SK-N-SH (cell line): ENCODE measurements around the gene POLR1H. TPM values are rescaled to one million over a fixed set of nuclear protein-coding genes. Genes with fewer than 3 reads are reported as not detected.
"Not testable (repeated sequence)": the region's sequence is repeated elsewhere in the genome, so short reads cannot be mapped to it uniquely, and the experiment has no call there.

Source experiments
- CTCF ChIA-PET: fragments of 300-600, 350-600 bp; formaldehyde crosslinking; extraction: SDS; loops from one replicate; lab custom pipeline; 2021; lab: Yijun Ruan, JAX
- POLR2A ChIA-PET: fragments of 350-600 bp; sonication (Branson Sonifier 250); formaldehyde crosslinking; extraction: SDS; loops from one replicate; lab custom pipeline; 2020; ENCODE audit warnings: antibody characterized with exemption, inconsistent platforms; lab: Yijun Ruan, JAX
- DNase-seq: peaks from one replicate; pipeline ENCODE4 v3.0.0; 2012
- H2AFZ ChIP-seq: fragments of 200-600 bp; sonication (generic); 2 replicates; pipeline ENCODE4 v1.8.1; 2016; ENCODE audit warnings: antibody characterized with exemption, mild to moderate bottlenecking, low read depth
- H3F3A ChIP-seq: fragments of 200-600 bp; sonication (generic); replicated peaks from 2 replicates; pipeline ENCODE3; 2016; ENCODE audit warnings: antibody characterized with exemption, mild to moderate bottlenecking; ENCODE audit not compliant: insufficient read depth
- H3K27ac ChIP-seq, 2 experiments: fragments of 200-500 bp in 1 of 2; fragments of 200-600 bp in 1 of 2; sonication (Bioruptor generic) in 1 of 2; sonication (generic), shearing (Covaris generic) in 1 of 2; 2 replicates each; pipeline versions ENCODE4 v1.5.1 to v1.6.1; 2014 to 2016; ENCODE audit warnings: low read depth in 2 of 2, inconsistent platforms in 1 of 2, low read length in 1 of 2, mild to moderate bottlenecking in 1 of 2, mixed read lengths in 1 of 2
- H3K27me3 ChIP-seq: fragments of 200-600 bp; sonication (generic), shearing (Covaris generic); 2 replicates; pipeline ENCODE4 v1.6.1; 2016; ENCODE audit warnings: mixed run types; ENCODE audit not compliant: insufficient read depth
- H3K36me3 ChIP-seq, 2 experiments: fragments of 200-500 bp in 1 of 2; fragments of 200-600 bp in 1 of 2; sonication (Bioruptor generic) in 1 of 2; sonication (generic) in 1 of 2; replicated peaks in 1 of 2; 2 replicates each; pipeline versions ENCODE3 to v1.5.1; 2014 to 2016; ENCODE audit warnings: low read length in 1 of 2, mild to moderate bottlenecking in 1 of 2; ENCODE audit not compliant: insufficient read depth in 2 of 2, control insufficient read depth in 1 of 2
- H3K4me1 ChIP-seq, 2 experiments: fragments of 200-500 bp in 1 of 2; fragments of 200-600 bp in 1 of 2; sonication (Bioruptor generic) in 1 of 2; sonication (generic), shearing (Covaris generic) in 1 of 2; 2 replicates each; pipeline versions ENCODE4 v1.5.1 to v1.6.1; 2014 to 2016; ENCODE audit warnings: low read depth in 1 of 2, low read length in 1 of 2, mixed run types in 1 of 2; ENCODE audit not compliant: insufficient read depth in 2 of 2, control insufficient read depth in 1 of 2
- H3K4me2 ChIP-seq: fragments of 200-600 bp; sonication (generic), shearing (Covaris generic); 2 replicates; pipeline ENCODE4 v1.6.1; 2017; ENCODE audit warnings: mixed run types
- H3K4me3 ChIP-seq, 2 experiments: fragments of 200-500 bp in 1 of 2; fragments of 200-600 bp in 1 of 2; sonication (Bioruptor generic) in 1 of 2; sonication (generic), shearing (Covaris generic) in 1 of 2; 2 replicates each; pipeline versions ENCODE4 v1.5.1 to v1.8.1; 2014 to 2016; ENCODE audit warnings: low read depth in 2 of 2, inconsistent platforms in 1 of 2, low read length in 1 of 2, mild to moderate bottlenecking in 1 of 2, mixed read lengths in 1 of 2, moderate library complexity in 1 of 2
- H3K79me2 ChIP-seq: fragments of 200-600 bp; sonication (generic); 2 replicates; pipeline ENCODE4 v1.8.1; 2017; ENCODE audit warnings: mild to moderate bottlenecking; ENCODE audit not compliant: insufficient read depth
- H3K9ac ChIP-seq: fragments of 200-600 bp; sonication (generic); 2 replicates; pipeline ENCODE4 v1.6.1; 2017; ENCODE audit warnings: mixed run types
- H3K9me2 ChIP-seq: fragments of 200-600 bp; sonication (generic); 2 replicates; pipeline ENCODE4 v1.6.1; 2017; ENCODE audit warnings: mixed run types
- H3K9me3 ChIP-seq: fragments of 200-600 bp; sonication (generic); 2 replicates; pipeline ENCODE4 v1.6.1; 2017; ENCODE audit warnings: mixed run types, mild to moderate bottlenecking, moderate library complexity
- H4K20me1 ChIP-seq: fragments of 200-600 bp; sonication (generic); 2 replicates; pipeline ENCODE4 v1.6.1; 2017; ENCODE audit warnings: mild to moderate bottlenecking, mixed run types; ENCODE audit not compliant: insufficient read depth
- EZH2phosphoT487 ChIP-seq: fragments of 200-600 bp; sonication (generic); IDR thresholded peaks from 2 replicates; pipeline ENCODE4 v1.6.1; 2017; ENCODE audit warnings: low read depth, mixed run types, mild to moderate bottlenecking, antibody characterized with exemption, moderate library complexity, borderline replicate concordance
- FOXM1 ChIP-seq: IDR thresholded peaks from 2 replicates; pipeline ENCODE4 v1.4.0; 2012; ENCODE audit warnings: low read depth, mild to moderate bottlenecking
- IRF3 ChIP-seq: fragments of 150-350 bp; IDR thresholded peaks from 2 replicates; pipeline ENCODE4 v1.6.1; 2016; ENCODE audit warnings: mild to moderate bottlenecking, low read depth, low read length
- MEF2A ChIP-seq: IDR thresholded peaks from 2 replicates; pipeline ENCODE4 v1.4.0; 2012; ENCODE audit warnings: low read depth, borderline replicate concordance
- MXI1 ChIP-seq: IDR thresholded peaks from 2 replicates; pipeline ENCODE4 v1.6.1; 2012; ENCODE audit warnings: mild to moderate bottlenecking, low read depth, low read length, improper control_type of control experiment
- NFIC ChIP-seq: IDR thresholded peaks from 2 replicates; pipeline ENCODE4 v1.4.0; 2012; ENCODE audit warnings: borderline replicate concordance
- NRF1 ChIP-seq: IDR thresholded peaks from 2 replicates; pipeline ENCODE4 v1.6.1; 2012; ENCODE audit warnings: low read depth, mild to moderate bottlenecking, low read length
- SMC3 ChIP-seq: IDR thresholded peaks from 2 replicates; pipeline ENCODE4 v1.6.1; 2012; ENCODE audit warnings: low read depth, low read length, improper control_type of control experiment
- TAF1 ChIP-seq: IDR thresholded peaks from 2 replicates; pipeline ENCODE4 v1.6.1; 2012; ENCODE audit warnings: low read depth, mild to moderate bottlenecking, low read length, moderate library complexity, borderline replicate concordance
- USF2 ChIP-seq: fragments of 150-350 bp; IDR thresholded peaks from 2 replicates; pipeline ENCODE4 v1.6.1; 2017; ENCODE audit warnings: antibody characterized with exemption, low read length, low read depth, borderline replicate concordance
- WGBS: methylation state at CpG from one replicate; pipeline ENCODE4 v1.1.6; 2017; ENCODE audit warnings: low lambda C conversion rate; 5-methylcytosine and 5-hydroxymethylcytosine counted together
- polyA plus RNA-seq, 3 experiments: library from polyadenylated mRNA; depleted of rRNA; stranded (reverse); fragments of >200 nt; gene quantifications; 2 replicates each; pipeline ENCODE4 v1.2.3, GENCODE V29; 2012

Gene POLR1H
- polyA plus RNA-seq, 1 of the 3 experiments (the other 2 are of a cell fraction), result 40.6 TPM

GRCh38 chr6:30020626-30021025, 40.4 kb upstream of the POLR1H start (continued):
- TF ChIP-seq NRF1 (no peak), IRF3 (no peak)
- TF ChIP-seq, all 33 proteins: peak for 0

- no peaks in the 10 kb centered on the region for H3K79me2 ChIP-seq
- no peaks in the 10 kb centered on the region for H3K27me3 ChIP-seq
- H3K4me1 ChIP-seq, result no peaks in the 10 kb centered on the region
- ChIA-PET POLR2A (no interaction called here), CTCF (interaction anchor here (0.9 to 2.8 kb wide), 2 partner anchors 9 to 175 kb away, joined by 3 to 16 read pairs; no protein-coding TSS in a partner anchor)
- no peaks in the 10 kb centered on the region for H3K9me2 ChIP-seq
- no peaks in the 10 kb centered on the region for H3K9me3 ChIP-seq
- H3K27ac ChIP-seq, result no peak overlapping the region
- TF ChIP-seq SMC3, result no peak
- TF ChIP-seq MXI1, result no peak
- no peak for TF ChIP-seq FOXM1
- TF ChIP-seq EZH2phosphoT487, result no peak
- no peak for TF ChIP-seq USF2
- TF ChIP-seq TAF1, result no peak
- TF ChIP-seq MEF2A, result no peak
- no peak for TF ChIP-seq NFIC
- no peak overlapping the region for H3K4me2 ChIP-seq
- H2AFZ ChIP-seq, result no peak overlapping the region
- H3K4me3 ChIP-seq, result no peak overlapping the region
- peaks cover 0 to 5% of the 10 kb centered on the region in 2 experiments for H3K36me3 ChIP-seq
- 75% methylated on average over 3 of the region's 3 CpGs for WGBS
- no peaks in the 10 kb centered on the region for H4K20me1 ChIP-seq
- no peaks in the 10 kb centered on the region for H3F3A ChIP-seq
- H3K9ac ChIP-seq, result no peak overlapping the region
- no peak for DNase-seq
These were observed 38.9 kb upstream of the POLR1H start for GRCh38 chr6:30022189-30022588.

GRCh38 chr6:30022712-30023111, 38.4 kb upstream of the POLR1H start:
- H3K79me2 ChIP-seq, H3K4me2 ChIP-seq, H3K9ac ChIP-seq, H3K27ac ChIP-seq, H3K36me3 ChIP-seq, H4K20me1 ChIP-seq, H2AFZ ChIP-seq, DNase-seq, H3K4me3 ChIP-seq, H3K4me1 ChIP-seq, H3K9me2 ChIP-seq, H3K9me3 ChIP-seq, H3F3A ChIP-seq, POLR2A ChIA-PET, H3K27me3 ChIP-seq: not testable (repeated sequence)
- CTCF ChIA-PET, result interaction anchor here (1.0 to 2.8 kb wide), 3 partner anchors 9 to 175 kb away, joined by 3 to 16 read pairs (median 4); no protein-coding TSS in a partner anchor
